ENCODE results near the gene ACR.

ACR gene

DNA sequence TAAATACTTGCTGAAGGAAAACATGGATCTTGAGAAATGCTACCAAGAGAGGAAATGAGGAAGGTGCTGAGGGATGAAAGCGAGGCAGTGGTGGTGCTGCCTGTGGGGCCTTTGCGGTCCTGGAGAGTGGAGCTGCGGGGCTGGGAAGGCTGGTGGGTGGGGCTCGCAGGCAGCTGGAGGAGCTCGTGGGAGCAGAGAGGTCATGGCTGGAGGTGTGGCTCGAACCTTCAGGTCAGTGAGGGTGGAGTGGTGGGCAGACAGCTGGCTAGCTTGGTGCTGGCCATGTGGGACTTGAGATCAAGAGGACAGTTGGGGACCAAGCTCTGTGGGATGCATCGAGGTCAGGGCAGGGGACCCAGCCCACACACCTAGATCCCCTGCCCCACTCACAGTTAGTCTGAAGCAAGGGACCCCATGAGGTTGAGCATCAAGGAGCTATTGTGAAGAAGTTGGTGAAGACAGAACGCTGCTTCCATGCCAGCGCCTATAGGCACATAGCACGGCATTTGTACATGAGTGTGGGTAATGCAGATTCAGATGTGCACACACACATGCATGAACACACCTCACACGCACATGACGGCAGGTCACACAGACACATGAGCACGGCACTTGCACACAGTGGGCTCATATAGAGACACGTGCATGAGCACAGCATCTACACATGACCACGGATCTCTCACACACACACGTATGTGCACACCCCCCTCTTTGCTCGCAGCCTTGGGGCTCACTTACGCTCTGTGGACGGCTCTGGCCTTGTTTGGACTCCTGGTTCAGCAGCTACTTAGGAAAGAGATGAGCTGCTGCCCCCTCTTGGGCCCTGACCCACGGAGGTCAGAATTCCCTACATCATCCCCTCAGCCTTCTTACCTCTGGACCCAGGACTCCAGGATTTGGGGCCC lies 34.9 kb upstream of the ACR start:
- no peak for DNase-seq

DNA sequence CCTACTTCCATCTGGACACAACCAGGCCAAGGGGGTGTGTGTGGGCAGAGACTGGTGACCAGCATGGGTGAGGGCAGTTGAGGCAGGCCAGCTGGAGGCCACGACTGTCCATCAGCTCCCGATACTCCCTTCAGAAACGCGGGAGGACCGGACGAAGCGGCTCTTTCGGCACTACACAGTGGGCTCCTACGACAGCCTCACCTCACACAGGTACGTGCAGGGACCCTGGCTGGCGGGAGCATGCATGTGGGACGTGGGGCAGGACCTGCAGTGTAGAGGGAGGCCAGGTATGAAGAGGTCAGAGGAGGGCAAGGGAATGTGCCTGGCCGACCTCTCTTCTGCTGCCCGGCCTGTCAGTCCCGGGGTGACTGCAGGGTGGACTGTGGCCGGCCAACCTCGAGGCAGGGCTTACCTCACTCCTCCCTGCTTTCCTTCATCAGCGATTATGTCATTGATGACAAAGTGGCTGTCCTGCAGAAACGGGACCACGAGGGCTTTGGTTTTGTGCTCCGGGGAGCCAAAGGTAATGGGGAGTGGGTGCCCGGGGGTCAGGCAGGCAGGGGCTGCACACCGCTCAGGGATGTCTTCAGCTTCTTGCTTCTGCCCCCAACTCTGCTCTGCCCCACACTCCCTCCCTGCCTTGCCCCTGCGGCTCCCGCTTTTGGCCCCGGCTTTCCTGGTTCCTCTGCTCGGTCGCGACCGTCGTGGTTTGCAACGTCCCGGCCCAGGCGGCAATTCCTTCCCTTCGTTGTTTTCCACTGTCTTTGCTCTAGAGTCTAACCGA lies 34.1 kb upstream of the ACR start:
- DNase-seq, result no peak

DNA sequence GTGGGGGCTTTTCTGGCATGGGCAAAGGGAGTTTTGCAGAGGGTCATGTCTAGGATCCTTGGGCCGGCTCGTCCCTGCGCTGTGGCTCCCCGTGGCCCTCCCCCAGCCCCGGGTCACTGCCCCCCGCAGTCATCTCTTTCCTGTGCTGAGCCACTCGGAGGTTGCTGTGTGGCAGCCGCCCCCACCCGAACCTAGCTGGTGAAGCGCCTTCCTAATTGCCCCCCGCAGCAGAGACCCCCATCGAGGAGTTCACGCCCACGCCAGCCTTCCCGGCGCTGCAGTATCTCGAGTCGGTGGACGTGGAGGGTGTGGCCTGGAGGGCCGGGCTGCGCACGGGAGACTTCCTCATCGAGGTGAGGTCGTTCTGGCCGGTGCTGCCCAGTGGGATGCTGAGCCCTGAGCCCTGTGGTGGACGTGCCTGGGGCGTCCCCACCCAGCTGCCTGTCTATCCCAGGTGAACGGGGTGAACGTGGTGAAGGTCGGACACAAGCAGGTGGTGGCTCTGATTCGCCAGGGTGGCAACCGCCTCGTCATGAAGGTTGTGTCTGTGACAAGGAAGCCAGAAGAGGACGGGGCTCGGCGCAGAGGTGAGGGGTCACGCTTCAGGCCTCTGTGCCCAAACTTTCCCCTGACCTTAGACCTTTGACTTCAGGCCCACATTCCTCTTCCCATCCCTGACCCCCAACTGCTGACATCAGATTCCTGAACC lies 33.3 kb upstream of the ACR start:
- no peak for DNase-seq

DNA sequence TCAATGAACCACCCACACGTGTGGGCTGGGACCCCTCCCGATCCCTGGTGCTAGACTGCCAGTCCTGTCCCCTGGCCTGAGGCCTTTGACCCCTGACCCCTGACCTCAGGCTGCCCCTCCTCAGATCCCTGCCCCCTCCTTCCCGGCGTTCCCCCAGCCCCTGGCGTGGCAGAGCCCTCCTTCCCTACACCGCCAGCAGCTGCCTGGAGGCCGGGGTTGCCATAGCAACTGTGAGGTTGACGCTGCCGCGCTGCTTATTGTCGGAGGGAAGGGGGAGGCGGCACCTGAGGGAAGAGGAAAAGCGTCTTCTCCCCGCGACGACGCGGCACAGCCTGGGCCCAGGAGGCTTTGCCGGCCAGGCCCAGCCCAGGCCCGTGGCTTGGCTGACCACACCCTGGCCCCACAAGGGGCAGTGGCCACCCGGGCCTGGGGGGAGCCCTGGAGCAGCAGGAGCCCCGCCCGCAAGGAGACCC lies 32.7 kb upstream of the ACR start:
- DNase-seq, result peak; percentile 70 to 73

DNA sequence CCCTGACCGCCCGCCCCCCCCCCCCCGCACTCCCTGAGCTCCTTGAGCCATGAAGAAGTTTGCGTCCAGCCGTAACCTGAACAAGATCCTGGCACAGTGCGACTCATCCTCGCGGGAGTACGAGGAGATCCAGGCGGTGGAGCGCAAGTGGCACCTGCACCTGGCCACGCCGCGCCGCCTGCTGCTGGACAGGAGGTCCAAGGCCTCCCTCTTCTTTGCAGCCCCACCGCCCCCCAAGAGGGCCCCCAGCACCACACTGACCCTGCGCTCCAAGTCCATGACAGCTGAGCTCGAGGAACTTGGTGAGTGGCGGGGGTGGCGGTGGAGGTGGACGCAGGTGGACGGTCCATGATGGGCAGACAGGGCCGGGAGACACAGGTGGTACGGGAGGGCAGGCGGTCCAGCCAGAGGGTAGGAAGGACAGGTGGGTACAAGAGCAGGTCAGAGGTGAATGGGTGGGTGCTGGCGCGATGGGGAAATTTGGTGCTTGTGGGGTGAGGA lies 32.1 kb upstream of the ACR start:
- DNase-seq, result no peak

DNA sequence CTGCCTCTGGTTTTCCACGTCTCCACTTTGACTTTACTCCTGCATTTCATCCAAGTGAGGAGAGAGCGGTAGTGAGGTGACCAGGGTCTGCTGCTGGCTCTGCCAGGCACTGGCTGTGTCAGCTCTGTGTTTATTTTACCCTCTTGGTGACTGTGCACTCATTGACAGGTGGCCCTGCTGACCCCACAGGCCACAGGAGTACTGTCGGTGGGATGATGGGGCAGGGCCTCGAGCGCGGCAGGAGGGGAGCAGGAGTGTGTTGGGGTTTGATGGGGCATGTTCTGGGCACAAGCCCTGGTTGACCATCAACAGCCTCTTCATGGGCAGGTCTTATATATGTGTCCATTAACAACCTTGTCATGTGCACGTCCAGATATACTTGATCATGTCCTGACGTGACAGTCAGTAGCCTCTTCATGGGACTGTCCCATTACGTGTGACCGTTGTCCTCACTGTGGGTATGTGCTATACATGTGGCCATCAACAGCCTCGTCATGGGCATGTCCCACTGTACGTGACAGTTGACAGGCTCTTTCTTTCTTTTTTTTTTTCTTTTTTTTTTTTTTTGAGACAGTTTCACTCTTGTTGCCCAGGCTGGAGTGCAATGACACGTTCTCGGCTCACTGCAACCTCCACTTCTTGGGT lies 31.4 kb upstream of the ACR start:
- no peak for DNase-seq

DNA sequence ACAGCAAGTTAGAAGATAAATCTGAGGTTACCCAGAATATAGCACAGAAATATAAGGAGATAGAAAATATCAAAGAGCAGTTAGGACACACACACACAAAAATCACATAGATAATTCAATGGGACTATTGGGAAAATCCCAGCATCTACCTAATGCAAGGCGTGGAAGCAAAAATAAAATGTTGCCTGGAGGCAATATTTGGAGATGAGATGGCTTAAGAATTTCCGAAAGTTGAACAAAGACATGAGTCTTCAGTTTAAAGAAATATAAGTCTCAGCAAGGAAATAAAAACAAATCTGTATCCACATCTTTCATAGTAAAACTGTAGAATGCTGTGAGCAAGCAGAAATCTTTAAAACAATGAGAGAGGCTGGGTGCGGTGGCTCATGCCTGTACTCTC lies 29.5 kb upstream of the ACR start:
- DNase-seq, result no peak

DNA sequence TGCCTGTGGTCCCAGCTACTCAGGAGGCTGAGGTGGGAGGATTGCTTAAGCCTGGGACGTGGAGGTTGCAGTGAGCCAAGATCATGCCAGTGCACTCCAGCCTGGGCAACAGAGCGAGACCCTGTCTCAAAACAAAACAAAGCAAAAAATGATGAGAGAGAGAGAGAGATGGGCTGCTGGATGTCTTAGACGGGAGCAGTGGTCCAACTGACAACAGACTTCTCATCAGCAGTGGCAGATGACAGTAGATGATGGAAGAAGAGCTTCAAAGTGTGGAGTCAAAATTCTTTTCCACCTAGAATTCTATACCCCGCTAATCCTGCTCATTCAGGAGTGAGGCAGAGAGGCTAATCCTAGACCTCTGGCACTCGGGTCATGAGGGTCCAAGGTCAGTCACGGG lies 29.0 kb upstream of the ACR start:
- DNase-seq, result no peak

DNA sequence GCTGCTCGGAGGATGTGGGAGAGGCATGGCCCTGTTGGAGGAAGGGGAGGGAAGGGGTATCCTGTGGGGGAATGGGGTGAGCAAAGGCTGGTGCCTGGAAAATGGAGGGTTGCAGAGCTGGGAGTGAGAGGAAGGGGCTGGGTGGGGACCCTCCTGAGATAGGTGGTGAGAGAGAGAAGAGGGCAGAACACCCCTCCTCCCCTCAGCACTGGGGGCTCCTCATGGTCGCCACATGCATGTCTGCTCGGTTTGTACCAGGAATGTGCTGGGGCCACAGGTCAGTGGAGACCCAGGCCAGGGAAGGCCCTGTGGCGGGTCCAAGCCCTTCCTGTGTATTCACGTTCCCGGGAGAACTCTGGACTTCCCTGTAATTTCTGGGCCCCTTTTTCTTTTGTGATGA lies 27.8 kb upstream of the ACR start:
- no peak for DNase-seq

DNA sequence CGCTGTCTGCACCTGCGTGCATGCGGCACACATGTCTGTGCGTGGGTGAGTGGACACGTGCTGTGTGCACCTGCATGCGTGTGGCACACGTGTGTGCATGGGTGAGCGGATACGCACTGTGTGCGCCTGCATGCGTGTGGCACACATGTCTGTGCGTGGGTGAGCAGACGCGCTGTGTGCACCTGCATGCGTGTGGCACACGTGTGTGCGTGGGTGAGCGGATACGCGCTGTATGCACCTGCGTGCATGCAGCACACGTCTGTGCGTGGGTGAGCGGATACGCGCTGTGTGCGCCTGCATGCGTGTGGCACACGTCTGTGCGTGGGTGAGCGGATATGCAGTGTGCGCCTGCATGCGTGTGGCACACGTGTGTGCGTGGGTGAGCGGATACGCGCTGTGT lies 27.1 kb upstream of the ACR start:
- DNase-seq, result no peak

DNA sequence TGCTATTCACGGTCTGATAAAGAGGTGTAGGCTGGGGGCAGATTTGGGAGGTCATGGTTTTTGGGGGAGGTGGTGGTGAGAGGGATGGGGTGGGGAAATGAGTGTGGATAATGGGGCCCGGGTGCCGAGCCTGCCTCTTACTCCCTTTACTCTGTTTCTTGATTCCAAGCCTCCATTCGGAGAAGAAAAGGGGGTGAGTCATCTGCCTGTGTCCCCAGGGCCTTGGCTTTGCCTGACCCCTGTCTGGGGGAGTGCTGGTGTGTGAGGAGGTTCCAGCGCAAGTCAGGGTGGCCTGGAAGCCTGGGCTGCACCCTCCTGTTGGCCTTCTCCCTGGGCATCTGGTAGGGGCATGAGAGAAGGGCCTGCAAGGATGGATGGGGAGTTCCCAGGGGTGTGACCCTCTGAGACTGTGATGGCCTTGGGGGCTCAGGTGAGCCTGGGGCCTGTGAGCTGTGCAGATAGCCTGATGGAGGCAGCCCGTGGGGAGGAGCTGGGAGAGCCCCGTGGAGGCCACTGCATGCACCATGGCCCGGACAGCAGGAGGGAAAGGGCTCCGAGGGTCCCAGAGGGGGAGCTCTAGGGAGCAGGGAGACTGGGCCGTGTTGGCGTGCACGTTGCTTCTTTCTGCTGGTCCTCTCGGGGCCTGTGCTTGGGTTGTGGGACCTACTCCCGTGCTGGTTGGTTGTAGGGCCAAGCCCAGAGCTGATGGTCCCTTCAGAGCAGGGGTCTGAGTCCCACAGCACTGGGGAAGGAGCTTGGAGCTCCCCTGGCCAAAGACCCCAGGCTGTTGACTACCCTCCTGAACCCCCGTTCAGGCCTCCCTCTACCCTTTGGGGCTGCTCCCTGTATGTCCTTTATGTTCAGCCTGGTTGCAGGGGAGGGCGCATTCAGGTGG lies 26.3 kb upstream of the ACR start:
- DNase-seq, result no peak

DNA sequence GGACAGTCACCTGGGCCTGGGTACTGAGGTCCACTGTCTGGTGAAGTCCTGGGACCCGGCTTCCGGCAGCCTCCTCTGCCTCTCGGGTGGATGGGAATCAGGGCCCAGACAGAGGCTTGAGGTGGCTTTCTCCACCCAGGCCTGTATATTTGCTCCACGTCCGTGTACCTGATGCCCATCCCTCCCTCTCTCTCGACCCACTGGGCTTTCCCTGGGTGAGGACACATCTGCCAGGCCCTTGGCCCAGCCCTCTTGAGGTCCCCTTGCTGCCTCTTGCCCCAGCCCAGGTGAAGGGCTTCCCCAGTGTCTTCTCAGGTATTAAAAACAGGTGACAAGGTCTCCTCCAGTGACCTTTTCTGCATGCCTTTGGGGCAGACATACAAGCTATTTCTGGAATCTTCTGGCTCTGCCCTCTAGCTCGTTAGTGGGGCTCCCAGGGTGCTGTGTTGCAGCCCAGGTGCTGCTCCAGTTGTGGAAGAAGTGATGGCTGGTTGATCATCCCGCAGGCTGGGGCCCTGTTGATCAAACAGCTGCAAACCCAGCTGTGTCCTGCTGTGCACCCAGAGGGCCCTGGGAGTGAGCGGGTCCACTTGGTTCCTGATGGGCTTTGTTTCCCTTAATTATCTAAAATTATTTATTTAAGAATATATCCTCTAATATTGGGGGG lies 25.5 kb upstream of the ACR start:
- DNase-seq, result no peak

DNA sequence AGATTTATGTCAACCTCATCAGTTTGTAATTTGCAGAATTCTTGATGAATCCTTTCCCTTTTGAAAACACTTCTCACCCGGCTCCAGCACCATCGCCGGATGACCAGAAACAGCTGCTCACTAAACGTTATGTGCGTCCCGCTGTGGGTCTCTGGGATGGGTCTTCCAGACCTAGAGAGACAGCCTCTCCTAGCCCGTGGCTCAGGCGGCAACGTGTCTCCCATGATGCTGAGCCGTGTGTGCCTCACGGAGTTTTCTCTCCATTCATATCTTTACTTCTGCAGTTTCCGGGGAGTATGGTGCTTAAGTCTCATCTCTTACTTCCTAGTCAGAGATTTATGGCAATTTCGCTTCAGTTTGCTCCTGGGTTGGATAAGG lies 25.0 kb upstream of the ACR start:
- no peak for DNase-seq

DNA sequence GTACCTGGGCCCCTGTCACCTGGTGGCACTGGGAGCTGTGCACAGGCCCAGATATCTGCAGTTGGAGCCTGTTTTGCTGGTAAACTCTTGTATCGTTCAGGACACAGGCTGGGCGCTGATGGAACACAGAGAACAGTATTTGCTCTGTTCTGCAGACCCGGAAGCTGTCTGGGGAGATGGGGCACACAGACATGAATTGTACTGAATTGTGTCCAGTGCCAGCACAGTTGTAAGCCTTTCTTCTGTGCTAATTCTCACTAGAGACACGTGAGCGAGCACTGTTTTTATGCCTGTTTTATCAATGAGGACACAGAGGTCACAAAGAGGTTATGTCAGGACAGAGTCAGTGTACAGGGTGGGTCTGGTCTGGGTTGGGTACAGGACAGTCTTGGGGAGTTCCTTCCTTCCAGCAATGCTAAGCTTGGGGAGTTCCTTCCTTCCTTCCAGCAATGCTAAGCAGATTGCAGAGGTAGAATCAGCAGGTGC lies 24.4 kb upstream of the ACR start:
- DNase-seq, result no peak

DNA sequence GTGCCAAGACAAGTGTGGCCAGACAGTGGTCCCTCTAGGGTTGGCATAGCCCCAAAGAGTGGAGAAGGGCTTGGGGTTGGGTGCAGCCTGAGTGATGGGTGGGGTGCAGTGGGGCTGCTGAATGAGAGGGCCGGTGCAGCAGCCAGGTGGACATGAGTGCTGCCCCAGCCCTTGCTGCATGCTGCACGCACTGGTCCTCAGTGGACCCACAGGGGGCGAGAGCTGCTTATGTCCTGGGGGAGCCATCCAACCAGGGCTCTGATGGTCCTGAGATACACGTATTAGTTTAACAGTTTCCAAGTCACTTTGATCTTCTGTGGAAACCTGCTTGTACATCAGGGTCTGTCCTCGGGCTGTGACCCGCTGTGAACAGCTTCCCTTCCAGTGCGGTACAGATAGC lies 23.9 kb upstream of the ACR start:
- no peak for DNase-seq

DNA sequence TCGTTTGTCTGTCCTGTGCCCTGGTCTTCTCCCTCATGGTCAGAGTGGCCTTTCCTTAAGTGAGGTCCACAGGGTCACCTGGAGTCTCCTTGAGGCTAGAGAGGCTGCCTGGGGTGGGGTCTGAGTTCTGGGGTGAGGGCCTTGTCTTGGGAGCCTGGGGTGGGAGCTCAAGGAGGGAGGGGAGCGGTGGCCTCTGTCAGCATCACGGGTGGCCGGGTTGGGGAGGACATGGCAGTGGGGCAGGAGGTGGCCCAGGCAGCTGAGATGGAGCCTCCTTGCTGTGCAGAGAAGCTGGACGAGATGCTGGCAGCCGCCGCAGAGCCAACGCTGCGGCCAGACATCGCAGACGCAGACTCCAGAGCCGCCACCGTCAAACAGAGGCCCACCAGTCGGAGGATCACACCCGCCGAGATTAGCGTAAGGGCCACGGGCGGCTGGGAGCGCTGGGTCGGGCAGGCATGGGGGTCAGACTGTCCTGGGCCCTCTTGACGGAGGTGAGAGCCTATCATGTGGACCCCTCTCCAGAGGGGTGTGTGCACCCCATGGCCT lies 23.3 kb upstream of the ACR start:
- no peak for DNase-seq

DNA sequence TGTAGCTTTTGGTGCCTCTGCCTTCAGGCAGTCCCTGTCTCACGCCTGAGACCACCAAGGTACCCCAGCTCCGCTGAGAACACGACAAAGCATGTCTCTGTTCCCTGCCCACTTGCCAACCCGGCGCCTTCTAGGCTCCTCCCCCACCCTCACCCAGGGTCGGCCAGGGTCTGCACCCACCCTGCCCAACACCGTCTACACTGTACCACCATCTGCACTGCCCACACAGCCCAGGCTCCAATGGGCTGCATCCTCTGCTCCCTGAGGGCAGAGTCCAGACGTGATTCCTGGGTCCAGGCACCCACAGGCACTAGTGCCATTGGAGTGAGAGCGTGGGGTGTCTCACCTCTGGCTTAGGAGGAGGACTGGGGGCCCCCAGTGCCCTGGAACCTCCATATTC lies 22.8 kb upstream of the ACR start:
- DNase-seq, result no peak

DNA sequence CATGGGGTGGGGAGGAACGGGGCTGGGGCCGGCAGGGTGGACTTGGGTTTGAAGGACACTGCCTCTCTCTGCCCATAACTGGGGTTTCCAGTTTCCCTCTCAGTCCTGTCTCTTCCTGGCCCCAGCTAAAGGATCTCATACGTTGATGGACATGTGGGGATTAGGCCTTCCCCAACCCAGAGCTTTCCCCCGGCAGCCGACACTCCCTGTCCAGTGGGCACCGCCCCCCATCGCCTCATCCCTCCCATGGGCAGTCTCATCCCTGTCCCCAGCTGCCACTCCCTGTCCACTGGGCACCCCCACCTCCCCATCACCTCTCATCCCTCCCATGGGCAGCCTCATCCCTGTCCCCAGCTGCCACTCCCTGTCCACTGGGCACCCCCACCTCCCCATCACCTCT lies 22.2 kb upstream of the ACR start:
- DNase-seq, result no peak

DNA sequence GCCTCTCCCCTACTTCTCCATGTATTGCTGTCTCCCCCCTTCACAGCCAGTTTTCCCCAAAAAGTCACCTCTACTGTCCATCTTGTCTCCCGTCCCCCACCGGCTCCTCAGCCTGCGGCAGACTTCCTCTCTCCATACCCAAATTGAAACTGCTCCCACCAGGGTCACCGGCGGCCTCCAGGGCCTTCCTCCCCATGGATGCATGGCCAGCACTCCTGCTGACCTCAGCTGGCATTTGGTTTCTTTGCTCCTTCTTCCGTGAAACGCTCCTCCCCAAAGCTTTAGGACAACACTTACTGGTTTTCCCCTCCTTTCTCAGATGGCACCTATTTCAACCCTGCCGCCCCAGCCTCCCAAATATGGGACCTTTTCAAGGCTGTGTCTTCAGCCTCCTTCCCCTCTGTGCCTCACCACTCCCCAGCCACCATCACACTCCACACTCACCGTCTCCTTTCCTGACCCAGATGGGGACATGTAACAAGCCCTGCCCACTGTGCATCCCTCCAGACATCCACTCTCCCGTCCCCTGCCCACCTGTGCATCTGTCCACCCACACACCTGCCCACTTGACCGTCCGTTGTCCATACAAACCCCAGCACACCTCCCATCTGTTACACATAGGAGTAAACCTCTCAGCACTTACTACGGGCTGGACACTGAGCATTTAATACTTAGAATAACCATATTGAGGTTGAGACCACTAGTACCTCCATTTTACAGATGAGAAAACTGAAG lies 21.5 kb upstream of the ACR start:
- no peak for DNase-seq

Data from NCI-H2081 (cell line).